ENCODE results near the gene SLC10A3. TPM values are rescaled to one million over a fixed set of nuclear protein-coding genes. Genes with fewer than 3 reads are reported as not detected.
"Not testable (repeated sequence)": the region's sequence is repeated elsewhere in the genome, so short reads cannot be mapped to it uniquely, and the experiment has no call there.

SLC10A3 gene
- total RNA-seq, 4 donors from 2014 or later, result 9.1 to 62.8 (median 32.7) TPM

DNA sequence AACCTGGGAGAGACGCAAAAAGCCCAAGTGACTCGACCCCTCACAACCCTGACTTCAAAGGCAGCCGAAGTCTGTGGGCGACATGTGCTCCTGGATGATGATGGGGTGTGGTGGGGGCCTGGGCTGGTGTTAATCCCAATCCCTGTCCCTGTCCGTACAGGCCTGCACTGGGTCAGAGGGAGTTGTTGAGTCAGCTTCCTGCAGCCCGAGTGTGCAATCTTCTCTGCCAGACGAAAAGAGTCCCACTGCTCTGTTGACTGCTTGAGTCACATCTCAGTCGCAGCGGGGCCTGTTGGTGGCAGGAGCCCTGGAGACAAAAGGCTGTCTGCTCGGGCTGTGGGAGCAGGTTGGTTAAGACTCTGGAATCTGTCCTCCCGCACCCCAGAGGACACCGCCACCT is 15.3 kb upstream of the SLC10A3 start:
- no peak overlapping the region for H3K27ac ChIP-seq
- TF ChIP-seq POLR2A (IDR thresholded peaks at IDR 0.05), result no peak
- TF ChIP-seq, protein P1, sequence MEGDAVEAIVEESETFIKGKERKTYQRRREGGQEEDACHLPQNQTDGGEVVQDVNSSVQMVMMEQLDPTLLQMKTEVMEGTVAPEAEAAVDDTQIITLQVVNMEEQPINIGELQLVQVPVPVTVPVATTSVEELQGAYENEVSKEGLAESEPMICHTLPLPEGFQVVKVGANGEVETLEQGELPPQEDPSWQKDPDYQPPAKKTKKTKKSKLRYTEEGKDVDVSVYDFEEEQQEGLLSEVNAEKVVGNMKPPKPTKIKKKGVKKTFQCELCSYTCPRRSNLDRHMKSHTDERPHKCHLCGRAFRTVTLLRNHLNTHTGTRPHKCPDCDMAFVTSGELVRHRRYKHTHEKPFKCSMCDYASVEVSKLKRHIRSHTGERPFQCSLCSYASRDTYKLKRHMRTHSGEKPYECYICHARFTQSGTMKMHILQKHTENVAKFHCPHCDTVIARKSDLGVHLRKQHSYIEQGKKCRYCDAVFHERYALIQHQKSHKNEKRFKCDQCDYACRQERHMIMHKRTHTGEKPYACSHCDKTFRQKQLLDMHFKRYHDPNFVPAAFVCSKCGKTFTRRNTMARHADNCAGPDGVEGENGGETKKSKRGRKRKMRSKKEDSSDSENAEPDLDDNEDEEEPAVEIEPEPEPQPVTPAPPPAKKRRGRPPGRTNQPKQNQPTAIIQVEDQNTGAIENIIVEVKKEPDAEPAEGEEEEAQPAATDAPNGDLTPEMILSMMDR (IDR thresholded peaks at IDR 0.05), result no peak
- H3K4me3 ChIP-seq, result no peak overlapping the region
- intact Hi-C loops (cut with DNase I; ENCODE audit: low total_unique reads), result no loop called here
- no peak for DNase-seq
- H3K36me3 ChIP-seq, result no peaks in the 10 kb centered on the region
- no peaks in the 10 kb centered on the region for H3K9me3 ChIP-seq
- H3K4me1 ChIP-seq, result no peaks in the 10 kb centered on the region
- no peaks in the 10 kb centered on the region for H3K27me3 ChIP-seq

DNA sequence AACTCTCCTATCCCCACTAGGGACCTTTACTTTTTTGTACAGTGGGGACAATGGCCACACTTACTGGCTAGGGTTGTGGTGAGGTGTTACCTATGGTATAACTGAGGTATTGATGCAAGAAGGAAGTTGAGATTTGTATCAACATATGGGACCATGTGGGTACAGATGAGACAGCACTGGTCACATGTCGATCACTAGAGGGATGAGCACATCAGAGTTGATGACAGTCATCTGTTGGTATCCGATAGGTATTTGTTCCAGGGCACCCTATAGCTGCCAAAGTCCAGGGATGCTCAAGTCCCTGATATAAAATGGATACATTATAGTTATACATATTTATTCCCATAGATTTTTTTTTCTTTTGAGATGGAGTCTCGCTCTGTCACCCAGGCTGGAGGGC is 12.6 kb upstream of the SLC10A3 start:
- DNase-seq, result no peak
- H3K9me3 ChIP-seq, result no peaks in the 10 kb centered on the region
- H3K27me3 ChIP-seq, result no peaks in the 10 kb centered on the region
- no peak overlapping the region for H3K27ac ChIP-seq
- H3K36me3 ChIP-seq, result no peaks in the 10 kb centered on the region
- no peak overlapping the region for H3K4me3 ChIP-seq
- intact Hi-C loops (cut with DNase I; ENCODE audit: low total_unique reads), result no loop called here
- no peaks in the 10 kb centered on the region for H3K4me1 ChIP-seq
- TF ChIP-seq, protein P1 (IDR thresholded peaks at IDR 0.05), result no peak
- no peak for TF ChIP-seq POLR2A (IDR thresholded peaks at IDR 0.05)

DNA sequence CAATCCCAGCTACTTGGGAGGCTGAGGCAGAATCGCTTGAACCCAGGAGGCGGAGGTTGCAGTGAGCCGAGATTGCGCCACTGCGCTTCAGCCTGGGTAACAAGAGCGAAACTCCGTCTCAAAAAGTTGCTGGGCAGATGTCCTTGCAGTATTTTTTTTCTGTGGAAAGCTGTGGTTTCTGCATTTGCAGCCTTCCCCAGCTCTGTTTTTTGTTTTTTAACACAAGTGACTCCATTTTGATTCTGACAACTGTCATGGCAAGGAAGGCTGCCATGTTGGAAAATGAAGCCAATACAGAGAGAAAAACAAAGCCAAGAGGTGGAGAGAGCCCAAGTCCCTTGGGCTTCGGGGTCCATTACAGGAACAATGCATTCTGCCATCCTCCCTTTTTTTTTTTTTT is 11.7 kb upstream of the SLC10A3 start:
- Histone ChIP-seq H3K27ac (no peak overlapping the region), H3K9me3 (no peaks in the 10 kb centered on the region), H3K36me3 (no peaks in the 10 kb centered on the region), H3K4me3 (no peak overlapping the region), H3K4me1 (no peaks in the 10 kb centered on the region), H3K27me3 (no peaks in the 10 kb centered on the region)
- intact Hi-C loops (cut with DNase I; ENCODE audit: low total_unique reads), result no loop called here
- no peak for DNase-seq
- TF ChIP-seq, protein P1 (IDR thresholded peaks at IDR 0.05), result no peak
- TF ChIP-seq POLR2A (IDR thresholded peaks at IDR 0.05), result no peak

DNA sequence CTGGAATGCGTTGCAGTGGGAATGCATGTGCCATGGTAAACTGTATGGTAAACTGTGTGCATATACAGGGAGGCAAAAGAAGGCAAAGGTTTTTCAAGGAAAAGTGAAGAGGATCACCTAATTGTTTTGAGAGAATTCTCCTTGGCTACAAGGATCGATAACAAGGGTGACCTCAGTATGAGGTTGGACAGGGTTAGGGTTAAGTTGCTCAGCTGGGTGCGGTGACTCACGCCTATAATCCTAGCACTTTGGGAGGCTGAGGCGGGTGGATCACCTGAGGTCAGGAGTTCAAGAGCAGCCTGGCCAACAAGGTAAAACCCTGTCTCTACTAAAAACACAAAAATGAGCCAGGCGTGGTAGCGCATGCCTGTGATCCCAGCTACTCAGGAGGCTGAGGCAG is 11.0 kb upstream of the SLC10A3 start:
- H3K9me3 ChIP-seq; H3K4me3 ChIP-seq; H3K27me3 ChIP-seq; H3K36me3 ChIP-seq; H3K4me1 ChIP-seq; H3K27ac ChIP-seq; intact Hi-C loops (cut with DNase I; ENCODE audit: low total_unique reads); DNase-seq: not testable (repeated sequence)

DNA sequence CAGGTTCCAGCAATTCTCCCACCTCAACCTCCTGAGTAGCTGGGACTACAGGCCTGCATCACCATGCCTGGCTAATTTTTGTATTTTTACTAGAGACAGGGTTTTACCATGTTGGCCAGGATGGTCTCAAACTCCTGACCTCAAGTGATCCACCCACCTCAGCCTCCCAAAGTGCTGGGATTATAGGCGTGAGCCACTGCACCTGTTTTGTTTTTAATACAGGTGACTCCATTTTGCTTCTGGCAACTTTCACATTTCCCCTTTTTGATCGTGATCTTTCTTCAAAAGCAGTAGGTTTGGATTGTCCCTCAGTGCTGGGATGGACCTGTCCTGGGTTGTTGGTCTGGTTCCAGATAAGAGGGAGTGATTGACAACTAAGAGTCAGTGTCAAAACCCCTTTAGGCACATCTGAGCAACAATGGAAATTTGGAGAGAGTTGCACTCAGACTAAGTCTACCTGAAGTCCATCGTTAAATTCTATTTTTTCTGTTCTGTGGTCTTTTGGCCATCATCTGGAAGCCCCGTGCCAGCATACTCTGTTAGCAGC is 6.2 kb upstream of the SLC10A3 start:
- H3K4me3 ChIP-seq; H3K36me3 ChIP-seq; H3K9me3 ChIP-seq; H3K4me1 ChIP-seq; H3K27me3 ChIP-seq; H3K27ac ChIP-seq; DNase-seq; intact Hi-C loops (cut with DNase I; ENCODE audit: low total_unique reads): not testable (repeated sequence)

DNA sequence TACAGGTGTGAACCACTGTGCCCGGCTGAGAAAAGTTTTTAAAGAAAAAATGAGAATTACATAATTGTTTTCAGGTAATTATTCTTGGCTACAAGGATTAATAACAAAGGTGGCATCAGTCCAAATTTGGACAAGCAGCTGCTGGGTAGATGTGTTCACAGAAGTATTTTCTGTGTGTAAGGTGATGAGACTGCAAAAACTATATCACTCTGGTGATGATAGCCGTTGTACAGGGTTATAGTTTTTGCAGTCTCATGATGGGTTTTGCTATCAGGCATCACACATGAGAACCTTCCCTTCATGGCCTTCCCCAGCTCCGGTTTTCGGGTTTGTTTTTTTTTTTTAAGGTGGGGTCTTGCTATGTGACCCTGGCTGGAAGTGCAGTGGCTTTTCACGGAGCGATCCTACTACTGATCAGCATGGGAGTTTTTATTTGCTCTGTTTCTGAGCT is 5.1 kb upstream of the SLC10A3 start:
- no peaks in the 10 kb centered on the region for H3K4me1 ChIP-seq
- DNase-seq, result no peak
- H3K27ac ChIP-seq, result no peak overlapping the region
- intact Hi-C loops (cut with DNase I; ENCODE audit: low total_unique reads), result no loop called here
- TF ChIP-seq, protein P1 (IDR thresholded peaks at IDR 0.05), result no peak
- TF ChIP-seq POLR2A (IDR thresholded peaks at IDR 0.05), result no peak
- no peaks in the 10 kb centered on the region for H3K27me3 ChIP-seq
- no peaks in the 10 kb centered on the region for H3K36me3 ChIP-seq
- H3K4me3 ChIP-seq, result no peak overlapping the region
- H3K9me3 ChIP-seq, result no peaks in the 10 kb centered on the region
